Cardiac muscle cell (in vitro differentiated cells and primary cell): ENCODE data around the gene DGKB. TPM values are rescaled to one million over a fixed set of nuclear protein-coding genes. Genes with fewer than 3 reads are reported as not detected.
A peak's percentile ranks its signal among the peaks of the same experiment; 100 is the strongest.

Experiments
- DNase-seq, 2 donors: peaks; one replicate each; pipeline versions ENCODE4 v3.0.0 to v3.0.0-alpha.2; 2010 to 2017; ENCODE audit warnings: low read depth in 1 of 2, low spot score in 1 of 2
- H3K27ac ChIP-seq: fragments of 200-600 bp; sonication (generic); 2 replicates; pipeline ENCODE4 v1.5.1; 2016
- H3K27me3 ChIP-seq: fragments of 200-600 bp; sonication (generic); 2 replicates; pipeline ENCODE4 v1.6.0; 2016; ENCODE audit warnings: control low read depth
- H3K36me3 ChIP-seq: fragments of 200-600 bp; sonication (generic); 2 replicates; pipeline ENCODE4 v1.5.1; 2016; ENCODE audit warnings: control low read depth
- H3K4me1 ChIP-seq: fragments of 200-600 bp; sonication (generic); 2 replicates; pipeline ENCODE4 v1.8.1; 2017; ENCODE audit warnings: low read depth, mild to moderate bottlenecking, mixed run types
- H3K4me3 ChIP-seq: fragments of 200-600 bp; sonication (generic); 2 replicates; pipeline ENCODE4 v1.5.1; 2016; ENCODE audit warnings: mild to moderate bottlenecking
- H3K9me3 ChIP-seq: fragments of 200-600 bp; sonication (generic); 2 replicates; pipeline ENCODE4 v1.5.1; 2017; ENCODE audit warnings: low read depth, mild to moderate bottlenecking, control low read depth
- CTCF ChIP-seq: IDR thresholded peaks from 2 replicates; pipeline ENCODE4 v1.5.1; 2012; ENCODE audit warnings: low read depth, mild to moderate bottlenecking, low read length
- polyA plus RNA-seq: library from polyadenylated mRNA; unstranded; fragments of >200 nt; fragmentation: Nextera tagmentation; extraction: Ambion mirVana; gene quantifications from 2 replicates; pipeline ENCODE4 v1.2.1, GENCODE V29; 2016
- total RNA-seq: library from RNA; depleted of rRNA; stranded (reverse); fragments of >200 nt; gene quantifications from 2 replicates; pipeline ENCODE4 v1.2.3, GENCODE V29; 2016

The DGKB gene
- total and polyA plus RNA-seq, 2 experiments from 2014 or later, result 0.07 to 0.86 TPM

- Histone ChIP-seq H3K9me3 (no peaks in the 10 kb centered on the region), H3K27me3 (no peaks in the 10 kb centered on the region), H3K36me3 (no peaks in the 10 kb centered on the region), H3K4me1 (peaks cover 11% of the 10 kb centered on the region), H3K4me3 (no peak overlapping the region), H3K27ac (no peak overlapping the region)
- TF ChIP-seq CTCF, result peak; percentile 79
- DNase-seq, result peak; percentile 92 to 93
These were observed 444.7 kb downstream of the DGKB start for GRCh38 chr7:14457568-14458453.

DNA sequence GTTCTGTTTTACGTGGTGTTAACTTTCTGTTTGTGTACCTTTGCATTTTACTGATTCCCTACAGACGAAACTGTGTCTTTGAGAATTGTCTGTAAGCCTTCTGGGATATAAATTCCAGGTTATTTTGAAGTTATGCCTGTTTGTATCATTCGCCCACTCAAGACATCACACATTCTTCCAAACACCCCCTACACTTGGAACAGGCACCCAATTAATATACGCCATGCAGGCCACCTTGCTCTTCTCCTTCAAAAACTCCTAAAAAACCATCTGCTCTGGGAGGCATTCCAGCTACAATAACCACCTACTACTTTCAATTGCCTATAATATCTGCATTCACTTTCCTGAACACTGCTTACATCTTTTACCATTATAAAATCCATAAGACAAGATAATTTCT lies 453.3 kb downstream of the DGKB start:
- DNase-seq, result no peak
- no peak for TF ChIP-seq CTCF
- no peak overlapping the region for H3K27ac ChIP-seq
- H3K9me3 ChIP-seq, result no peaks in the 10 kb centered on the region
- no peaks in the 10 kb centered on the region for H3K27me3 ChIP-seq
- no peak overlapping the region for H3K4me3 ChIP-seq
- no peaks in the 10 kb centered on the region for H3K36me3 ChIP-seq
- H3K4me1 ChIP-seq, result no peaks in the 10 kb centered on the region

DNA sequence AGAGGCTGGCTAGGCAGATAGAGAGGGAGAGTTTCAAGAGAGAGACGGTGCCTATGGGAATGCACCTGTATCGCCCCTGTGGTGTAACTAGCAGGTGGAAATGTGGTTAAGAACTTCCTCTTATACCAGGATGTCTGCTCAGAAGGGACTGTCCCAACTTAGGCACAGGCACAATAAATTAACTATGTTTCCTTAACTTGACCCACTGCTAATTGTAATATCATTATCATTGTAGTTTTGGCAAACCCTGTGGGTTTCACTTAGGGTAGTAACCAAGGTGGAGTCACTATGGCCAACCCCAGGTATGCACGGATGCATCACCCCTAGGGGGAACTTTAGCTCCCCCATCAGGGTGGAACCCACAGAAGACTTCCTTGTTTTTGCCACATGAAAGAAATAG lies 455.7 kb downstream of the DGKB start:
- H3K4me3 ChIP-seq, result no peak overlapping the region
- no peaks in the 10 kb centered on the region for H3K4me1 ChIP-seq
- H3K27me3 ChIP-seq, result no peaks in the 10 kb centered on the region
- no peak overlapping the region for H3K27ac ChIP-seq
- no peaks in the 10 kb centered on the region for H3K36me3 ChIP-seq
- no peak for DNase-seq
- H3K9me3 ChIP-seq, result no peaks in the 10 kb centered on the region
- TF ChIP-seq CTCF, result no peak

DNA sequence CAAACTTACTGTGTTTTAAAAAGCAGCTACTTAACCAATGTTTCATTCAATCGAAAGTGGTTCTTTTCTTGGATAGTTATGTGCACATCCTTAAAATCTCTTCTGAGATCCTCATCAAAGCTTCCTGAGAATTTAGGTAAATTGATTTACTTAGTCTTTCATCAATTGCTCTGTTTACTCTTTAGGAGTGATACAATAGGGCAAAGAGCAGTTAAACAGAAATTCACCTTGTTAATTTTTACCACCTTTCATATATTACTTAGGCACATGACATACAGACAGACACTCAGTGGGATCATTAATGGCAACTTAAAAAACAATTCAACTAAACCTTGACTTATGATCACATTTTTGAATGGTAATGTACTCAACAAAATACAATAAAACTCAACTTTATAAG lies 456.3 kb downstream of the DGKB start:
- Histone ChIP-seq H3K4me1 (no peaks in the 10 kb centered on the region), H3K9me3 (no peaks in the 10 kb centered on the region), H3K27me3 (no peaks in the 10 kb centered on the region), H3K36me3 (no peaks in the 10 kb centered on the region), H3K27ac (no peak overlapping the region), H3K4me3 (no peak overlapping the region)
- DNase-seq, result no peak
- TF ChIP-seq CTCF, result no peak

- no peak overlapping the region for H3K27ac ChIP-seq
These were observed 464.2 kb downstream of the DGKB start for GRCh38 chr7:14438366-14438765.

More at GRCh38 chr7:14438366-14438765, 464.2 kb downstream of the DGKB start:
- no peaks in the 10 kb centered on the region for H3K9me3 ChIP-seq
- peak in 1 of 2 donors; percentile 15 for DNase-seq
- H3K36me3 ChIP-seq, result no peaks in the 10 kb centered on the region
- H3K4me3 ChIP-seq, result no peak overlapping the region
- H3K4me1 ChIP-seq, result no peaks in the 10 kb centered on the region
- TF ChIP-seq CTCF, result no peak
- no peaks in the 10 kb centered on the region for H3K27me3 ChIP-seq
